Subcutaneous adipose tissue (tissue), 4 donors: Measurements from ENCODE around the gene EIF2S3. TPM values are rescaled to one million over a fixed set of nuclear protein-coding genes. Genes with fewer than 3 reads are reported as not detected.

ENCODE experiments used
- CTCF ChIP-seq: fragments of 450-650 bp; IDR thresholded peaks from one replicate; pipeline ENCODE4 v1.5.1; 2016; ENCODE audit warnings: low read depth, mild to moderate bottlenecking, control low read depth, antibody characterized with exemption, moderate library complexity
- total RNA-seq, 4 donors: library from RNA; depleted of rRNA; stranded (reverse); fragments of >200 nt; gene quantifications; one replicate each; pipeline ENCODE4 v1.1.0, GENCODE V29; 2016

The EIF2S3 gene
- 100 to 1,000 TPM; 110 to 126 (median 113) TPM for total RNA-seq

GRCh38 chrX:24054182-24055042 is at the start of gene EIF2S3:
EIF2S3 (plus strand) TSS chrX:24054956; CDS start chrX:24054969, 13 bp downstream.
- no peak for TF ChIP-seq CTCF

- TF ChIP-seq CTCF = no peak
Measured at GRCh38 chrX:24005028-24005427, 49.7 kb upstream of the EIF2S3 start.

GRCh38 chrX:24005867-24006266 is 48.9 kb upstream of the EIF2S3 start:
- no peak for TF ChIP-seq CTCF

- no peak for TF ChIP-seq CTCF
Measured at GRCh38 chrX:24012266-24012665, 42.5 kb upstream of the EIF2S3 start.

- TF ChIP-seq CTCF = no peak
Measured at GRCh38 chrX:24014388-24015018, 40.3 kb upstream of the EIF2S3 start.

- no peak for TF ChIP-seq CTCF
Measured at GRCh38 chrX:24017674-24018073, 37.1 kb upstream of the EIF2S3 start.

GRCh38 chrX:24018809-24019208 is 35.9 kb upstream of the EIF2S3 start:
- no peak for TF ChIP-seq CTCF
